GM21723 (cell line): ENCODE measurements around the gene SAT2.

Experiments used
- ATAC-seq: cut with Tn5 transposase; IDR thresholded peaks from one replicate; pipeline ENCODE4 v1.9.1; 2021; ENCODE audit warnings: mild to moderate bottlenecking, moderate library complexity; ENCODE audit not compliant: unreplicated experiment

The SAT2 gene

DNA sequence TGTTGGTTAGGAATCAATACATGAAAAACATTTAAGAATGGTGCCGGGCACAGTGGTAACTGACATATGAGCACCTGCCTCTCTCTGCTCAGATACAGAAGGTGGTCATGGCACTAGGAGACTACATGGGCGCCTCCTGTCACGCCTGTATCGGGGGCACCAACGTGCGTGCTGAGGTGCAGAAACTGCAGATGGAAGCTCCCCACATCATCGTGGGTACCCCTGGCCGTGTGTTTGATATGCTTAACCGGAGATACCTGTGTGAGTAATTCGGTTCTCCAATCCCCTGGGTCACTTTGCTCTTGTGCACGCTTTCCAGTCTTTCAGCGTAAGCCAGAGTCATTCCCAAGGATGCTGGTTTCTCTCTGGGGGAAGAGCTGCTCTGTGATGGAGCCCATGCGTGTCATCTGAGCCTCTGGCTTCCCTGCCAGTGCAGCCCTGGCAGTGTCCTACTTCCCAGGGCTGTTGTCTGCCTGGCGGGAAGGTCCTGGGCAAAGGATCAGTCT is 51.1 kb downstream of the SAT2 start:
- ATAC-seq: no peak
